ENCODE results near the gene MEF2D.

The MEF2D gene

DNA sequence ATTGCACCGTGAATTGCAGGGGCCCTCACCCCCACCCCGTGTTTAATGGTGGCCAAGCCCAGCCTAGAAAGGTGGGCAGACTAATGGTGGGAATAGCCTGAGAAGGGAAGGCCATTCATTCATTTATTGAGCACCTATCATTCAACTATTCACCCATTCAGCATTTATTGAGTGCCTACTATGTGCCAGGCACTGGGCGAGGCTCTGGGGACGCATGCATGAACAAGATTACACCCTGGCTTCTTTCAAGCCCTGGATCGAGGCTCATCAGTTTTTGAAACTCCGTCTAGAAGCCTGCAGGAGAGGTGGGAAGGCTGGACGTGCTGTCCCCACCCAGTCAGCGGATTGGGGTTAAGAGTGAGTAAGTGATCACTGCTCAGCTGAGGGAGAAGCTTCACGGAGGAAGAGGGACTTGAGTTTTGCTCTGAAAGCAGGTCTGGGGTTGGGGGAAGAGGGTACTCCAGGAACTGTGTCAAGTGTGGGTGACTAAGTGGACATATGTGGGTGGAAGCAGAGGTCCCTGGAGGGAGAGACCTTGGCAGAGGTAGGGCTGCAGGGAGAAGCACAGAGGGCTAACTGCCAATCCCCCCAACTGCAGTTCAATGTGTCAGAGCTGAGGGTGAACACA lies 35.6 kb downstream of the MEF2D start:
- no peak for DNase-seq

DNA sequence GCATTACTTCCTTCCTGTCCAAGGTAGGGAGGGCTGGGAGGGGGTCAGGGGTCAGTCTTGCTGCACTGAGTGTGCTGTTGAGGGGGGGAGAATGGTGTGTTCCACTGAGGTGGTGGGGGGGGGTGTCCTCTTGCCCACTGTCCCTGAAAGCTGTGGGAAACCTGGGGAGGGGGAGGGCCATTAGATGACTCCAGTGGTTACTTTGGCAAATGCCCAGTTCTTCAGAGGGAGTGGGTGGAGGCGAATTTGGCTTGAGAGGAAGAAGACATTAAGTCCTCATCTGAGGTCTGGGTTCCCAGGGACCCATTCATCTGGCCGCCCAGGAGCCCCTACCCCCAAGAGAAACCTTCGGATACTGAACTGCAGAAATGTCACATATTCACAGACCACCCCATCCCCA lies 36.2 kb downstream of the MEF2D start:
- no peak for DNase-seq

DNA sequence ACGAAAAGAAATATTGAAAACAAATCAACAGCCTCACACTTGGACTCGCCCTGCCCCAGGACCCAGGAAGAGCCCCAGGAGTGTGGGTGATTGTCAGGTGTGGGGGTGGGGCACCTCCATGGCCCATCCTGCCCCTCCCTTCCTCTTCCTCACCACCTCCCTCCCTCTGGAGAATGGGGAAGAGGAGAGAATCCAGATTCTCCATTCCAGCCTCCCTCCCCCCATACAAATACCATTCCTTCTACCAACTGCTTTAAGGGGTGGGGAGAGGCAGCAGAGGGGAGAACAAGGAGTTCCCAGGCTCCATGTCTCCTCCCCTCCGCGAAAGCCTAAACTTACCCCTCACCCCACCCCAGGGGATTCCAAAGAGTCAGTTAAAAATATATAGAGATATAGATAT lies 36.7 kb downstream of the MEF2D start:
- DNase-seq: no peak

DNA sequence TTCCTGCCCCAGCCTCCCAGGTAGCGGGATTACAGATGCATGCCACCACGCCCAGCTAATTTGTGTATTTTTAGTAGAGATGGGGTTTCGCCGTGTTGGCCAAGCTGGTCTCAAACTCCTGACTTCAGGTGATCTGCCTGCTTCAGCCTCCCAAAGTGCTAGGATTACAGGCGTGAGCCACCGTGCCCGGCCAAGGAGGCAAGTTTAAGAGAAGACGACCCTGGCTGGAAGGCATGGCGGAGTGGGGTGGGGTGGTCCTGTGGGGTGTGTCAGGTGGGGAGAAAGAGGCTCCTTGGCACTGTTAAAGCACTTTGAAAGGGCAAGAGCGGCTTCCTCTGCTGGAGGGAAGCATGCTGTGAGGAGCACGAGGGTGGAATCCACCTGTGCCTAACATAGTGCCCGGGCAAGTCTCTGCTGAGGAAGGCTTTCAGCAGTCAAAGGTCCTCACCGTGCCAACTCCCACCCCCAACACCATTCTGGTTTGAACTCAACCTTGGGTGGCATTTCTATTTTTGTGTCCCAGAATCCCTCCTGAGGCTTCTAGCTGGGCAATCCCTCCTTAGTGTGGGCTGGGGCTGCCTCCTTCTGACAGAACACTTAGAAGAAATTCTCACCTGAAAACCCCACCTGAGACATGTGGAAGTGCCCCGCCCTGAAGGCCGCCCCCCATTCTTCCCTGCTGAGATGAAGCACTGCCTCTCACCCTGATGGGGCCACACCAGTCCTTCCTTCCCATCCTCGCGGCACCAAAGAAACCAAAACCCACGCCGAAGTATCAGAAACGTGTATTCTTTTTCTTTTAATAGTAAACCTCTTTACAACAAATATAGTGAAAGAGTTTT lies 37.4 kb downstream of the MEF2D start:
- no peak for DNase-seq

DNA sequence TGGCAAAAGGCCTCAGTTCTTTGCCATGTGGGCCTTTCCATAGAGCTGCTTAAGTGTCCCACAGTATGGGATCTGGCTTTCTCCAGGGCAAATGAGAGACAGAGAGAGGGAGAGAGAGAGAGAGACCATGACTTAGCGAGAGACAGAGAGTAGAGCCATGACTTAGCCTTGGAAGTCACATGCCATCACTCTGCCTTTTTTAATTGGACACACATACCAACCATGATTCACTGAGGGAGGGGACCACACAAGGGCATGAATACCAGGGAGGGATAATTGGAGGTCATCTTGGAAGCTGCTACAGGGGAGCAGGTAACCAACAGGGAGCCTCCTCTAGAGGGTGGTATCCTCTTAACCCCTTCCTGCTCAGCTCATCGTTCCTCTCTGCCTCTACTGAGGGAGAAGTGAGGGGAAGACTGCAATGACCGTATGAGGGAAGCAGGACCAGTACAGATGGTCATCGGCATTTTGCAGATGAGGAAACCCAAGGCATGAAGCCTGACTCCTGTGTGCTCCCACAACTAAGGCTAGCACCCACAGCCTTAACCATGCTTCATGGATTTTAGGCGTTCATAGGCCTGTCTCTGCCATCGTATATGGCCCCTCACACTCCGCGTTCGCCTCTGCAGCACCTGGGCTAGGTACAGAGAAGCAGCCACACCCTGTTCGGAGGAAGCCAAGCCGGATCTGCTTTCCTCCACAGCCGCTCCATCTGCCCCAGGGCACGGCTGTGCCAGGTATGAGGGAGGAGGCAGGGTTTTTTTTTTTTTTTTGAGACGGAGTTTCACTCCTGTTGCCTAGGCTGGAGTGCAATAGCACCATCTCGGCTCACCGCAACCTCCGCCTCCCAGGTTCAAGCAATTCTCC lies 38.6 kb downstream of the MEF2D start:
- no peak for DNase-seq

DNA sequence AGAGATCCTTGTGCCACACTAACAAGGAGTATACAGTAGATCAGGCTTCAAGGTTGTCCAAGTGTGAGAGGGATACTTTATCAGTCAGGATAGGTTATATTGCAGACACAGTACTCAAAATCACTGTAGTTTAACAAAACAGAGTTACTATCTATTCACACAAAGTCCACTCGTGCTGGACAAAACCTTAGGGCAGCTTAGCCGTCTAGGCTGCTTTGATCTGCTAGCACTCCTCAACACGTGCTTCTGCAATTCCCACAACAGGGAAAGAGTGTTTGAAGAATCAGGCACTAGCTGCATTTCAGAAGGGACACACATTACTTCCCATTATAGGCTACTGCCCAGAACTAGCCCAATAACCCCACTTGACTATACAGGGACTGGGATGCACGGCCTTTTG lies 39.5 kb downstream of the MEF2D start:
- no peak for DNase-seq

DNA sequence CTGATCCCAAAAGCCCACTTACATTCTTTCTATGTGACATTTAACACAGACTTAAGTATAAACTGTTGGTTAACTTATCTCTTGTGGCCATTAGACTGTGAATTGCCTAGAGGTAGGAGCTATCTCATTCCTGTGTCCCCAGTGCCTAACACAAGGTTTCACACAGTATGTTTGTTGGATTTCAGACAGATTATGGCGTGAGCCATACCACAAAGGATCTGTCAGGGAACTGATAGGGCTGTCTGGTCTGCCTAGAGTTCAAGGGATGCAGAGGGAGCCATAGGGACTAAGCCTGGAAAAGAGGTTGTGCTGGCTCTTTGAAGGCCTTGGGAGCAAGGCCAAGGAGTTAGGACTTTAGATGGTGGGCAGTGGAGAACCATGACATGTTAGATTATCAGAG lies 40.0 kb downstream of the MEF2D start:
- DNase-seq: no peak

DNA sequence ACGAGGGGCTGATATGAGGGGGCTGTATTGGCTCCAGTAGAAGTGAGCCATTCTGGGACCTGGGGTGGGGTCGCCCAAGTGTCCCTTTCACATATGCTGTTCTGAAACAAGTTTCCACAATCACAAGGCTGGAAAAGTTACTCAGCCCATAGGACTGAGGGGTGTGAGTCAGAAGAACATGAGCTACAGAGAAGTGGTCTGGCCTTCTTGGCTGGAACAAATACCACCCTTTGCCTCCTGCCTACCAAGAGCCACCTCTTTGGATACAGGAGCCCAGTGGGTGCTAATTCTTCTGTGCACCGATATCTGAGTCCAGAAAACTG lies 42.4 kb downstream of the MEF2D start:
- peak; percentile 21 for DNase-seq

DNA sequence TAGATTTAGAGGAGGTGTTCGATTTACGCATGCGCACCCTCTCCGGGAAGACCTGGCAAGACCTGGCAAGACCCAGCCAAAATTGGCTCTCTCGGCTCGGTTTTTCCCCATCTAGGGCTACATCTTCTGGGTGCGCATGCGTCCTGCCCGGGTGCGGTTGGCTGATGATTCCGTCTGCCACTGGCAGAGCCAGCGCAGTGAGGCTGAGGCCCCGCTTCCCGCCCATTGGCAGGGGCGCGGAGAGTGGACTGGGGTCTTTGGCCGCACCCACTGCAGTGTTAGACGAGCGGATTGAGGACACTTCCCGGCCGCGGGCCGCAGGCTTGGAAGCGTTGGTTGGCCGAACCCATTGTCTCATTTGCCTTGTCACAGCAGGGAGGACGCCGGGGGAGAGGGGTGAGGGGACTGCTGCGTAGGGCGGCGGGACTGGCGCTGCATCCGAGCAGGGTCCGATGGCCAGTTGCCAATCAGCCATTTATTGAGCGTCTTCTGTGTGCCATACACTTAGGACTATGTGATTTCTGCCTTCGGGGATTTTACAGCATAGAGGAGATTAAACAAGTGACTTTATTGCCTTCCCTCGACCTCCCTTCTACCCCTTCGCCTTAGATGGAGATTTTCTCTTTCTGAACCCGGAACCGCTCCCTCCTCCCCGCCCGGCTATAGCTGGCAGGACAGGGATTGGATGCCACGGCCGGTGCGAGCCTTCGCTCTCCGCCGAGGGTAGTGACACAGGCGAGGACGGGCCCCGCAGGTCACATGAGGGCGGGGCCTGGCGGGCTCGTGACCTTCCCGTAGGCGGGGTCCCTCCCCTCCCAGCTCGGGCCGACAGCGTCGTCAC lies 43.7 kb downstream of the MEF2D start:
- peak; percentile 100 for DNase-seq

DNA sequence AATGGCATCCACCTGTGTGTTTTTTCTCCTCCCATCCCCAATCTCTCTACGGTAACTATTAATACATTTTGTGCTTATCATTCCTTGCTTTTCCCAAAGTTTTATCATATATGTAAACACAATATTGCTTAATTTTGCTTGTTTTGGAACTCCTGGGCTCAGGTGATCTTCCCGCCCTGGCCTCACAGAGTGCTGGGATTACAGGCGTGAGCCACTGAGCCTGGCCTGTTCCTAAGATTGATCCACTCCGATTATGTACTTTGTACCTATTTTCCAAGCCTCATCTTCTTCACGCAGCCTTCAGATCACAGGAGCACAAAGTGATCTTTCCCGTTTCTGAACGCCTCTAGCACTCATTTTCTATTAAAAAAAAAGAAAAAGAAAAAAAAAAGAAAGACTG lies 45.2 kb downstream of the MEF2D start:
- no peak for DNase-seq

DNA sequence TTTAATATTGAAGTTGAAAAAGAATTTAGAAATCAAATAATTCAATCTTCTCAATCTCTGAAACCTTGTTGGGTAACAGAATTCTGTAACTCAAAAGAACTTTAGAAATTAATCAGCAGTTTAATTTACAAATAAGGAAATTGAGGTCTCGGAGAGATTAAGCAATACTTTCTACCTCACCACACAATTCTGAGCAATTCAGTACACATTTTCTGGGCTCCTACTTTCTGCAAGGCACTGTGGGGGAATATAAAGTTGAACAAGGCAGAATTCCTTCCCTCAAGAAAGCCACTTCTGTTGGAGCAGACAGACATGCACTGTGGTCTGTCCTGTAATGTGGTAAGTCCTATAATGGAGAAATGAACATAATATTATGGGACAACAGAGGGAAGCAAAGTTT lies 47.7 kb downstream of the MEF2D start:
- DNase-seq: no peak

DNA sequence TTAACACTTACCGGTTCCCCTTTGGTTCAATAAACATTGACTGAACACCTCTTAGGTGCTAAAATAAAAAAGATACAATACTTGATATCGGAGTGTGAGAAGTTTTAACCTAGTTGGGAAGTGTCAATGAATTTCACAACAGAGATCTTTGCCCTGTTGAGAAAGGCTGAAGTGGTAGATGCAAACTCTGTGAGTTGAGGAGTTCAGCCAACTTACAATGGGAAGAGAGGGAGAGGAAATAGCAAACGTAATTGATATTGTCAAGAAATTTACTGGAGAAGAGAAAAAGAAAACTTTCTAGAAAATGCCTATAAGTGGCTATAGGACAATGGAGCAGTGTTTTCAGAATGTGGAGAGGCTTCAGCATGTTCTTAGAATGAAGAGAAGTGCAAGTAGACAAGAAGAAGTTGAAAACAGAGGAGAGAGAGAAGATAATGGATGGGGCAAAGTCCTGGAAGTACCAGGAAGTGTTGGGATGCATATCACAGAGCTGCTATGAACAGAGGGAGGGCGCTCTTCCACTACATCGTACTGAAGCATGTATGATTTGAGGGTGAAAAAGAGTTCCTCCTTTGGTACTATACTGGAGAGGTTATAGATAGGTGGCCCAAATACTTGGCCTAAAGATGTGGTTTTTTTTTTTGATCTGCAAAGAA lies 48.9 kb downstream of the MEF2D start:
- DNase-seq: peak; percentile 31

DNA sequence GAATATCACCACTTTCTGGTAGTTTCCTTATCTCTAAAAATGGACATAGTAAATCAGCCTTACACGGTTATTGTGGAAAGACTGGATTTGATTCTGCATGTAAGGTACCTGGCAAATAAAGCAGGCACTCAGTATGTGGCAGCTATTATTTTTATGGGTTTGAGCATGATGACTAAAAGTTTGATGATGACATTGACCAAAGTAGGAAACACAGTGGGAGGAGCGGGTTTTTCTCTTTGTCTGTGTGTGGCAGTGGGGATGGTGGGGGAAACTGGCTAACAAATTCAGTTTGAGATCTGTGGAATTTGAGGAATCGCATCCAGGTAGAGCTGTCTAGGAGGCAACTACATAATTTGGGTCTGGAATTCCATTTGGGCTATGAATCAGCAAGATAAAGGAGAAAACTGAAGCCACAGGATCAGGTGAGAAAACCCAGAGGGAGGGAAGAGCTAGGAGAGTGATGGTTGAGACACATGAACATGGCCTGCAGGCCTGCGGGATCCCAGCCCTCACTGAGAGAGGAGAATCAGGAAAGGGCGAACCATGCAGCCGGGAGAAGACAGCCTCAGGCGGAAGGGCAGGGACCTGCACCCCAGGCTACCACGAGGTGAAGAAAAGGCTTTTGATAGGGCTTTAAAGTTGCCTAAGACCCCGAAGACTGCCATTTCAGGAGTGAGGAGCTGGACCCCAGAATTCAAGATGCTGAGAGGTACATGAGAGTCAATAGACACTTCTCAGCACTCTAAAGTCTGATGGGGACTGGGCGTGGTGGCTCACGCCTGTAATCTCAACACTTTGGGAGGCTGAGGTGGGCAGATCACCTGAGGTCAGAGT lies 52.2 kb downstream of the MEF2D start:
- no peak for DNase-seq

DNA sequence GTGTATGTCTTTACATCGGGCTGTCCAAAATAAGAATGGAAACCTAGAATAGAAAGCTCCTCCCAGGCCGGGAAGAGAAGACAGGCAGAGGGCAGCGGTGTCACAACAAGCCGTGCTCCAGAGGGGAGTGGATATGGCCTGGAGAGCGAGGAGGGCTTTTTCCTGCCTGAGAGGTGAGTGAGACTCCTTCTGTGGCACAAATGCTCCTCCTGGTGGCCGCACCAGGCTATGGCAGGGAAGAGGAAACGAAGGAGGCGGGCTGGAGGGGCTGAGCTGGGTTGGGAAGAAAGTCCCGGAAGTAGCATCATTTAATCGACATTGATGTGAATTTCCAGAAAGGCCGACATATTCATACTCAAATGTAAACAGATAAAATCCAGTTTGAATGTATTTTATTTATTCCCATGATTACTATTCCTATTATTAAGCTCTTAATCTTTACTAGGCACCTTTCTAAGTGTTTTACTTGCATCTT lies 54.7 kb downstream of the MEF2D start:
- peak; percentile 97 for DNase-seq

DNA sequence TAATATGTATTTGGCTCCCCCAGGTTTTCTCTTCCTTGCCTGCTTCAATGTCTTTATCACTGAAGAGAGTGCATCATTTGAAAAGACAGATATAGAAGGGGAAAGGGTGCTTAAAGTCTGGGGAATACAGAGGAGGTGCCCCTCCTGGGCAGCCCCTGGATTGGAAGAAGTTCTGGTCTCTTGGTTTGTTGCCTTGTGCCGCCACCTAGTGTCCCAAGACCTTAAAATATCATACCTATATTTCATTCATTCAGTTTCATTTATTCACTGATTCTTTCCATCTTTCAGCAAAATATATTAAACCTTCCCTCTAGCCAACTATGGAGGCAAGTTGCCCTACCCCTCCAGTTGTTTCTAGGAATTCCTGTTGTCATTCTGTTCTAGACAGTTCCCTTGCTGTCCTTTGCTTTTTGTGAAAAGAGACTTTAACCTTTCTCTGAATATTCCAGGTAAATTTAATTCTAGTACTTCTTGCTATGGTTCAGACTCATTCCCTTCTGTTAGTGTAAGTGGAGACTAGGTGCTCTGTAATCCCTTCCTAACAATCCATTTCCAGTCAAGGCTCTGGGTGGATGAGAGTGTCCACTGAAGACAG lies 56.1 kb downstream of the MEF2D start:
- DNase-seq: peak; percentile 79

DNA sequence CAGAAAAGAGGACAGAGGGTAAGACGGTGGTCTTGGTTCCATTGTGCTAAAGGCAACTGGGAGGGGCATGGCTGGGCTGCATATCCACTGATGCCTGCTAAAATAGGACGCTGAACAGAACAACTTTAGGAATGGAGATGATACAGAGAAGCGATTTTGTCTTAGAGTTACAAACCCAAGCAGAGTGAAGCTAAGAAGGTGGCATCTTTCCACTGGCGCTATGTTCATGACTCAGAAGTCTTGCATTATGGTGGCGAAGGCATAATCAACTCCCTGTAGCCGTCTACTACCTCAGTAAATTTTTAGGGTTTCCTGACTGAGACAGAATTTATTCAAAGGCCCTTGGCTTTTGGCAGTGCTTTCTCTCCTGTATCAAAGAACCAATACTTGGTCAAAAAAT lies 57.3 kb downstream of the MEF2D start:
- no peak for DNase-seq

DNA sequence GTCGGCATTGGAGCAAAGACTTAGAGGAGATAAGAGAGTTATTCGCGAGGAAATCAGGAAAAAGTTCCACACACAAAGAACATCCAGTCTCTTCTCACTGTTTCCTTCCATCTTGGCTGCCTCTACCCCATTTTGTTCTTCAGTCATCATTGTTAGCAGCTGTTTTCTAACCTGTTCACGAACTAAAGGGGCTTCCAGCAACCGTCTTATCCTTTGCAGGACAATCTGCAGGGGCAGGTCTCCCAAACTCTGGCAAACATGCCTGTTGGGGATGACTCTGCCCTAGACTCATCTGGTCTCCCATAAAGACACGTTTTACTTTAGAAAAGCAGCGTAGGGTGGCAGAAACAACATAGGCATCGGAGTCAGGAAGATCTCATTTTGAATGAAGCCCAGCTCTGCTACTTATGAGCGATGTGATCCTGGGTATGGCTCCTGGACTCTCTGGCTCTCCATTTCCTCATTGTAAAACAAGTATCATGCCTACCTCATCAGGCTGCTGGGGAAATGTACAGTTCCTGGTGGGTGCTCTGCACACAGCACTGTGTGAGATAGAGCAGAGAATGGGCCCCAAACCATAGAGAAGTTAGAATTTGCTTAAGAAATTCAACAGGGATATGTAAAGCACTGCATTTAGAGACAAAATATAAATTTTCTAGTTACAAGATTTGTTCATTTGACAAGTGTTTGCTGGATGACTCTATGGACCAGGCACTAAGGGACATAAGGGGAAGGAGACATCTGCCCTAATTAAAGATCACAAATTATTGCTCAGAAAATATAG lies 59.7 kb downstream of the MEF2D start:
- DNase-seq: no peak

DNA sequence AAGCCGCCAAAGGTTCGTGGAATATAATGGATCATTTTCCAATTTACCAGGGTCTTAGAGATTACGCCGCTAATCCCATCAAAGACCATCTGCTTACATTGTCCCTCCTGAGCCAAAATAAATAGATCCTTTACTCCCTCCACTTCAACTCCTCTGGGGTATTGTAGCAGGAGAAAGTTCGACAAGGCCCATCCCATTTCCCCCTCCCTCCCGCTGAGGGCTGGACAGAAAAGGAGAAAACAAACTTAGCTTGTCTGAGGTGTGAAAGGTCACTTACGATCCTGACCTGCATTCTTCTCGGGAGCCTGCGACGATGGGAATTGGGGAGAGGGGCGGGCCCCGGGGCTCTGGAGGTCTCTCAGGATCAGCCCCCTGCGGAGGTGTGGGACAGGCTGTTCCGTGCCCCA lies 60.8 kb downstream of the MEF2D start:
- no peak for DNase-seq

DNA sequence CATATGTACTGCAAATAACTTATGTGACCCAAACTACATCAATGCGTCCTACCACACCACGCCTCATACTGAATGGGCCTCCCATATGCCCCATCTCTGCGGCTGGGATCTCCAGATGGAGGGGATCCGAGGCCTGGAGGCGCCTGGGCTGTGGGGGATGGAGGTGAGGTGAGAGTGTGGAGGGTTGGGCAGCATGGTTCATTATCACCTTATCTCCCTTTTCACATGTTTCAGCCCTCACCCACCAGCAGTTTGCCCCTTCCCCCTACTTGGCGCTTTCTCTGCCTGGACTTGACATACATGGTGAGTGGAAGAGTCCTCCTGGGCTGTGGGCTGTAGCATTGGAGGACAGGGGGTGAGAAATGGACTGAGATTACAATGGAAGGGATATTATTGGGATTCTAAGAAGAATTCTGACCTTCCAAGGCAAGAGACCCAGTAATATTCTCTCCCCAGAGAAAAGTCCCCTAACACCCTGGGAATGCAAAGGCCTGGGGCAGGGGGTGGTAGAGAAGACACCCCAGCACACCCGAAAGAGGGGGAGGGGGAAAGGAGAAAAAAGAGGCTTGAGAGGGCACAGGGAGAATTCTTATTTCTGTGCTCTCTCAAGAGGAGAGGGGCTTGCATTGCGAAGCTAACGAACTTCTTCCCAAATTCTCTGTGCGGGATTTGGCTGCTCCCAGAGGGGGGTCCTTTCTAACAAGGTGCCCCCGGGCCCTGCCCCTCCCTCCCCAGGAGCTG lies 61.4 kb downstream of the MEF2D start:
- no peak for DNase-seq
